Nephron (organoid): ENCODE results near the gene ABCC4.

Experiments used
- H3K27ac Mint-ChIP-seq, 3 experiments: 2 replicates each; pipeline ENCODE4 v1.8.0; 2020; ENCODE audit warnings: mixed read lengths in 3 of 3, mild to moderate bottlenecking in 2 of 3, moderate library complexity in 1 of 3
- H3K27me3 Mint-ChIP-seq: 2 replicates; pipeline ENCODE4 v1.8.0; 2021; ENCODE audit warnings: low read depth, mild to moderate bottlenecking, moderate library complexity, mixed read lengths
- H3K36me3 Mint-ChIP-seq: 2 replicates; pipeline ENCODE4 v1.8.0; 2020; ENCODE audit warnings: low read depth, mixed read lengths
- H3K4me1 Mint-ChIP-seq: 2 replicates; pipeline ENCODE4 v1.8.0; 2020; ENCODE audit warnings: mixed read lengths
- H3K4me3 Mint-ChIP-seq, 3 experiments: 2 replicates each; pipeline ENCODE4 v1.8.0; 2020; ENCODE audit warnings: mild to moderate bottlenecking in 3 of 3, mixed read lengths in 3 of 3, moderate library complexity in 2 of 3
- H3K9me3 Mint-ChIP-seq: 2 replicates; pipeline ENCODE4 v1.8.0; 2020; ENCODE audit warnings: mixed read lengths
- TF ChIP-seq, protein P1 (sequence below), 3 experiments: fragments of 200-600 bp; sonication (generic); IDR thresholded peaks; one replicate each; pipeline ENCODE4 v1.5.0; 2021; ENCODE audit warnings: antibody characterized with exemption in 3 of 3; ENCODE audit not compliant: unreplicated experiment in 3 of 3

Gene ABCC4

DNA sequence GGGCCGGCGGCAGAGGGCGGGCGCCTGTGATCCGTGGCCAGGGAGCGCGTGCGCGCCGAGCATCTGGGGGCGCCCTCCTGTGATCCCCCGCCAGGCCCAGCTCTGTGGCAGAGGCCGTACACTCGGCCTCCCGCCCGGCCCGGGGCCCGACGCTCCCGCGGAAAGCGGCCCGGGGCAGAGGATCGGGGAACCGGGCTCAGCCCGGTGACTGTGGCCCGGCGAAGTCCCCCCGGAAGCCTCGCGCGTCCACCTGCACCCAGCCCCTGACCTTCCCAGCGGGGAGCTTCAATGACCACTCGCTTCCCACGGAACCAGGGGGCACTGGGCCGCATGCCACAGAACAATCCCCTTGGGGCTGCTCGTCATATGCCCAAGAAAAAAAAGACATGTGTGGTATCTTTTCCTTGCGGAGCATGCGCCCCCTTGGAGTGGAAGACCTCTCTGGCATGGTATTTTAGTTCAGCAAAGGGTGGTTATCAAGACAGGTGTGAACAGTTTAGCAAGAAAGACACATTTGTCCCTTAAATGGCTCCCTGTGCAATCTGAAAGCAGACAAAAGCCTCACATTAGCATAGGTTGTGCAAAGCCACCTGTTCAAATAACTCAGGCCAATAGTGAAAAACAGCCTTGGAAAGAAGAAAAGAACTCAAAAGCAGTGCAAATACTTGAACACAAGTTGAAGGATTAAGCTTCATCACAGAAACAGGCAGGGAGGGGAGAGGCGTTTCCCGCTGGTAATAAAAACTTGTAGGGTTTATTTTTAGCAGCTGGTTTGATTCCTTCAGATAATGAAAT, 298.0 kb downstream of the ABCC4 start:
- H3K9me3 Mint-ChIP-seq: no peaks in the 10 kb centered on the region
- H3K27me3 Mint-ChIP-seq: peaks cover 12% of the 10 kb centered on the region
- peak overlapping the region in 2 of 3 experiments; percentile 1 to 33 for H3K4me3 Mint-ChIP-seq
- peak overlapping the region in 1 of 3 experiments; percentile 9 for H3K27ac Mint-ChIP-seq
- TF ChIP-seq, protein P1, sequence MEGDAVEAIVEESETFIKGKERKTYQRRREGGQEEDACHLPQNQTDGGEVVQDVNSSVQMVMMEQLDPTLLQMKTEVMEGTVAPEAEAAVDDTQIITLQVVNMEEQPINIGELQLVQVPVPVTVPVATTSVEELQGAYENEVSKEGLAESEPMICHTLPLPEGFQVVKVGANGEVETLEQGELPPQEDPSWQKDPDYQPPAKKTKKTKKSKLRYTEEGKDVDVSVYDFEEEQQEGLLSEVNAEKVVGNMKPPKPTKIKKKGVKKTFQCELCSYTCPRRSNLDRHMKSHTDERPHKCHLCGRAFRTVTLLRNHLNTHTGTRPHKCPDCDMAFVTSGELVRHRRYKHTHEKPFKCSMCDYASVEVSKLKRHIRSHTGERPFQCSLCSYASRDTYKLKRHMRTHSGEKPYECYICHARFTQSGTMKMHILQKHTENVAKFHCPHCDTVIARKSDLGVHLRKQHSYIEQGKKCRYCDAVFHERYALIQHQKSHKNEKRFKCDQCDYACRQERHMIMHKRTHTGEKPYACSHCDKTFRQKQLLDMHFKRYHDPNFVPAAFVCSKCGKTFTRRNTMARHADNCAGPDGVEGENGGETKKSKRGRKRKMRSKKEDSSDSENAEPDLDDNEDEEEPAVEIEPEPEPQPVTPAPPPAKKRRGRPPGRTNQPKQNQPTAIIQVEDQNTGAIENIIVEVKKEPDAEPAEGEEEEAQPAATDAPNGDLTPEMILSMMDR (IDR thresholded peaks at IDR 0.05; ENCODE audit: unreplicated experiment in 3 of 3): no peak
- peaks cover 9% of the 10 kb centered on the region for H3K4me1 Mint-ChIP-seq
- no peaks in the 10 kb centered on the region for H3K36me3 Mint-ChIP-seq

DNA sequence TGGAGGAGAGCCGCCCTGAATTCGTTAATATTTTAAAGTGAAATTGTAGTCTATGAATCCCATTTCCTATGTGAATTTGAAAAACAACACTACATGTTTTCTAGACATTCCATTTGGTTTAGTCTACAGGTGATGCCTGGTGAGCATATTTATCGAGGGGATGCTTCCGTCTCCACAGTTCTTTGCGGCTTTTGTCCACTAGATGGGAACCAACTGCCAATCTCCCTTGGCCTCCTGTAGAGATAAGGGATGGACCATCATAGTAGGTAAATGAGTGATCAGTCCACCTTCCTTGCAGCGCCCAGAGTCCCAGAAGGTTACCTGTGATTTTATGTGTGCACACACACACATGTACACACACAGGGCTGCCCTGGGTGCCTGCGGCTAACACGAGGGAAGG, 299.1 kb downstream of the ABCC4 start:
- peaks cover 12% of the 10 kb centered on the region for H3K27me3 Mint-ChIP-seq
- TF ChIP-seq, protein P1 (IDR thresholded peaks at IDR 0.05; ENCODE audit: unreplicated experiment in 3 of 3): no peak
- H3K4me1 Mint-ChIP-seq: peaks cover 9% of the 10 kb centered on the region
- no peaks in the 10 kb centered on the region for H3K36me3 Mint-ChIP-seq
- H3K4me3 Mint-ChIP-seq: peak overlapping the region in 2 of 3 experiments; percentile 40 to 43
- no peak overlapping the region for H3K27ac Mint-ChIP-seq
- no peaks in the 10 kb centered on the region for H3K9me3 Mint-ChIP-seq

DNA sequence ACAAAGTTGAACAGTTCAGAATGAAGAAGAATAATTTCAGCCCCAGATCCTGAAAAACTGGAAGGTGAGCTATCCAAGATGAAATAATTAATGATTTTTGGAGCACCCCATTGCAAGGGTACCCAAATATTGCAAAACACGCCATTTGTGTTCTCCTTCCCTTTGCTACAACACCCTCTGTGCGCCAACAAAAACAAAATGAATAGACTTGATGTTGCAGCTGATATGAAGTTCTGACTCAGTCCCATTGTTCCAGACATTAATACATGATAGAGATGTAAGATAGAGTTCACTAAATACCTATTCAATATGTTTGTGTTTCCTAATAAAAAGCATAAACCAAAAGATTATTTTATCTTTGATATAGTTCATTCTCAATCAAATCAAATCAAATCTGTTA, 301.4 kb downstream of the ABCC4 start:
- H3K27me3 Mint-ChIP-seq: peaks cover 15% of the 10 kb centered on the region
- peaks cover 9% of the 10 kb centered on the region for H3K4me1 Mint-ChIP-seq
- TF ChIP-seq, protein P1 (IDR thresholded peaks at IDR 0.05; ENCODE audit: unreplicated experiment in 3 of 3): no peak
- H3K27ac Mint-ChIP-seq: no peak overlapping the region
- no peaks in the 10 kb centered on the region for H3K9me3 Mint-ChIP-seq
- H3K36me3 Mint-ChIP-seq: no peaks in the 10 kb centered on the region
- H3K4me3 Mint-ChIP-seq: no peak overlapping the region

DNA sequence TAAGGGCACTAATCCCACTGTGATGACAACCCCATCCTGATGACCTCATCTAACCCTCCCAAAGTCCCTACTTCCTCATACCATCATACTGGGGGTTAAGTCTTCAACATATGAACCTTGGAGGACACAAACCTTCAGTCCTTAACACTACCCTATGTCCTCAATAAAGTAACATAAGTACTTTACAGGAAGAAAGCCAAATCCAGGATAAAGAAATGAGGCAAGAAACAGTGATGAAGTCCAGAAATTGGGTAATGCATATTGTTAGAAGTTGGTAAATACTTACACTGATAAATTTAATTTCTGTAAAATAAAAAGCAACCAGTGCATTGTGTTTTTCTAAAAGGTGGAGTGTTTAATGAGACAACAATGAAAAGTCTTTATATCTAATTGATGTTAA, 304.1 kb downstream of the ABCC4 start:
- peaks cover 6% of the 10 kb centered on the region for H3K4me1 Mint-ChIP-seq
- no peak overlapping the region for H3K27ac Mint-ChIP-seq
- peaks cover 13% of the 10 kb centered on the region for H3K27me3 Mint-ChIP-seq
- TF ChIP-seq, protein P1 (IDR thresholded peaks at IDR 0.05; ENCODE audit: unreplicated experiment in 3 of 3): no peak
- no peaks in the 10 kb centered on the region for H3K9me3 Mint-ChIP-seq
- no peak overlapping the region for H3K4me3 Mint-ChIP-seq
- H3K36me3 Mint-ChIP-seq: no peaks in the 10 kb centered on the region

DNA sequence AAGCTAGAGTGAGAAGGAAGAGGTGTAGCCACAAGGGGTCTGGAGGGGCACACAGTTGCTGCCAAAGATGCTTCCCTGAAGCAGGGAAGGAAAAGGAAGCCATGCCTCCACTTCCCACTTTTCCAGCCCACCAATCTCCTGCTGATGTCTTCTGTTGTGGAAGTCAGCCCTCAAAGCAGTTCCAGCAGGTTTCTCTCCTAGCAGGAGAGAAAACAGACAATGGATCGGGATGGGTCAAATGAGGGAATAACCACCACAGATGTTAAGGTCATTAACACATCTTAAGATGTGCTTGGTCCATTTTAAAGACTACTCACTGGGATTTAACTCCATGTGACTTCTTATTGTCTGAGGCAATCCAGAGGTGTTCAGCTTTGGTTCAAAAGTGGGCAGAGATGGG, 304.8 kb downstream of the ABCC4 start:
- Mint-ChIP-seq H3K4me1 (peaks cover 6% of the 10 kb centered on the region), H3K27ac (no peak overlapping the region), H3K36me3 (no peaks in the 10 kb centered on the region), H3K9me3 (no peaks in the 10 kb centered on the region), H3K4me3 (no peak overlapping the region), H3K27me3 (peaks cover 12% of the 10 kb centered on the region)
- TF ChIP-seq, protein P1 (IDR thresholded peaks at IDR 0.05; ENCODE audit: unreplicated experiment in 3 of 3): no peak

DNA sequence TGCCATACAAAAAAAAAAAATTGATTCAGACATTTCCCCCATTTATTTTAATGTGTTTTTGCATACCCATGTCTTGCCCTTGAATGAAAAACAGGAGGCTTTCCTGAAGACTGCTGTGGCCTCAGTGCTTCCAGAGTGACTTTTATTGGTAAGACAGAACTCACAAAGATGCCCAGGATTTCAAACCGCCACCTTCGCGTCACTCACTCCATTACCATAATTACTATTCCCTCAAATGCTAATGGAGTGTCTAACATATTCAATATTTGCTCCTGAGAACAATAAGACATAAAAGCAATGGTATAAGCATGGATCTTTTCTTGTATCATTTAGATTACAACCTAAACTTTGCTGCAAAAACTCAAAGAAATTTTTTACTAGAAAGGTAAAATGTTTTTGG, 306.7 kb downstream of the ABCC4 start:
- Mint-ChIP-seq H3K9me3 (no peaks in the 10 kb centered on the region), H3K4me3 (no peak overlapping the region), H3K27ac (no peak overlapping the region), H3K36me3 (no peaks in the 10 kb centered on the region), H3K27me3 (peaks cover 12% of the 10 kb centered on the region), H3K4me1 (peaks cover 6% of the 10 kb centered on the region)
- TF ChIP-seq, protein P1 (IDR thresholded peaks at IDR 0.05; ENCODE audit: unreplicated experiment in 3 of 3): no peak
